ENCODE results near the gene TPM2. TPM values are rescaled to one million over a fixed set of nuclear protein-coding genes. Genes with fewer than 3 reads are reported as not detected.
A peak's percentile ranks its signal among the peaks of the same experiment; 100 is the strongest.

The TPM2 gene
- total RNA-seq, 1 donor from 2014 or later, result 174 TPM

DNA sequence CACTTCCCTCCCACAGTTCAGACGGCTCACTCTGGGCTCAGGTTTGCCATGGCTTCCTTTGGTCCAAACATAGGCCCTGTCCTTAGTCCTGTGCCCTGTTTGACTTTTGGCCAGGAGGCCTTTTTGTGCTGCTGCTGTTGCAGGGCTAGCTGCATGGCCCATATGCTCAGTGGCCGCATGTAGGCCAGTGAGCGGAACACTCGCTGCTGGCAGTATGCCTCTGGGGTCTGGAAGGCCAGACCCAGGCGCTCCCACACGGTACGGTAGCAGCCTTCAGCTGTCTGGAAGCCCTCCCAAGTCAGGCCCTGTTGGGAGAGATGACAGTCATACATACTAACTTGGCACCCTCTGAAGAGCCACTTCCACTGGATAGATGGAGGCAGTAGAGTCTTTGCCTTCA lies 47.4 kb upstream of the TPM2 start:
- H3K27me3 Mint-ChIP-seq (ENCODE audit: insufficient read depth, low read depth), result no peaks in the 10 kb centered on the region
- no peaks in the 10 kb centered on the region for H3K9me3 Mint-ChIP-seq
- peaks cover 42% of the 10 kb centered on the region for H3F3A ChIP-seq (ENCODE audit: low read depth)
- peaks cover 15% of the 10 kb centered on the region for H3K79me2 ChIP-seq (ENCODE audit: low read depth)
- H3K4me2 ChIP-seq, result no peak overlapping the region
- H4K20me1 ChIP-seq (ENCODE audit: low read depth), result no peaks in the 10 kb centered on the region
- no peak overlapping the region for H3K9ac ChIP-seq
- H3K9me3 ChIP-seq (ENCODE audit: low read depth), result no peaks in the 10 kb centered on the region
- peaks cover 17% of the 10 kb centered on the region for H3K4me1 Mint-ChIP-seq
- no peak for DNase-seq (ENCODE audit: low spot score)
- H3K4me1 ChIP-seq, result peaks cover 6% of the 10 kb centered on the region
- H3K4me3 ChIP-seq, result no peak overlapping the region
- TF ChIP-seq EZH2 (IDR thresholded peaks at IDR 0.05) (no peak), EZH2phosphoT487 (IDR thresholded peaks at IDR 0.05) (no peak)
- TF ChIP-seq, protein P1, sequence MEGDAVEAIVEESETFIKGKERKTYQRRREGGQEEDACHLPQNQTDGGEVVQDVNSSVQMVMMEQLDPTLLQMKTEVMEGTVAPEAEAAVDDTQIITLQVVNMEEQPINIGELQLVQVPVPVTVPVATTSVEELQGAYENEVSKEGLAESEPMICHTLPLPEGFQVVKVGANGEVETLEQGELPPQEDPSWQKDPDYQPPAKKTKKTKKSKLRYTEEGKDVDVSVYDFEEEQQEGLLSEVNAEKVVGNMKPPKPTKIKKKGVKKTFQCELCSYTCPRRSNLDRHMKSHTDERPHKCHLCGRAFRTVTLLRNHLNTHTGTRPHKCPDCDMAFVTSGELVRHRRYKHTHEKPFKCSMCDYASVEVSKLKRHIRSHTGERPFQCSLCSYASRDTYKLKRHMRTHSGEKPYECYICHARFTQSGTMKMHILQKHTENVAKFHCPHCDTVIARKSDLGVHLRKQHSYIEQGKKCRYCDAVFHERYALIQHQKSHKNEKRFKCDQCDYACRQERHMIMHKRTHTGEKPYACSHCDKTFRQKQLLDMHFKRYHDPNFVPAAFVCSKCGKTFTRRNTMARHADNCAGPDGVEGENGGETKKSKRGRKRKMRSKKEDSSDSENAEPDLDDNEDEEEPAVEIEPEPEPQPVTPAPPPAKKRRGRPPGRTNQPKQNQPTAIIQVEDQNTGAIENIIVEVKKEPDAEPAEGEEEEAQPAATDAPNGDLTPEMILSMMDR (IDR thresholded peaks at IDR 0.05), result no peak
- H3K27me3 ChIP-seq, result no peaks in the 10 kb centered on the region
- H3K36me3 Mint-ChIP-seq, result peaks cover 27% of the 10 kb centered on the region
- no peak overlapping the region for H3K4me3 Mint-ChIP-seq
- H2AFZ ChIP-seq (replicated peaks), result no peak overlapping the region
- no peaks in the 10 kb centered on the region for H3K36me3 ChIP-seq
- no peak overlapping the region for H3K27ac Mint-ChIP-seq
- no peak overlapping the region for H3K27ac ChIP-seq

DNA sequence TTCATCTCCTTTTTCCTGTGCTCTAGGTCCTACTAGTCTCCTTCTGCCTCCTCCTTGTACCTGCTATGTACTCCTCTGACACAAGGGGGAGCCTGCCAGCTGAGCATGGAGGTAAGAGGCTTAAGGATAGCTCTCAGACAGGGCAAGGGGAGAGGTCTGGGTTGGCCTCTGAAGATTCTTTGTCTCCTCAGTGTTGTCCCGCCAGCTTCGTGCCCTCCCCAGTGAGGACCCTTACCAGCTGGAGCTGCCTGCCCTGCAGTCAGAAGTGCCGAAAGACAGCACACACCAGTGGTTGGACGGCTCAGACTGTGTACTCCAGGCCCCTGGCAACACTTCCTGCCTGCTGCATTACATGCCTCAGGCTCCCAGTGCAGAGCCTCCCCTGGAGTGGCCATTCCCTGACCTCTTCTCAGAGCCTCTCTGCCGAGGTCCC lies 46.5 kb upstream of the TPM2 start:
- H3F3A ChIP-seq (ENCODE audit: low read depth), result peaks cover 52% of the 10 kb centered on the region
- Mint-ChIP-seq H3K27ac (no peak overlapping the region), H3K36me3 (peaks cover 24% of the 10 kb centered on the region), H3K9me3 (no peaks in the 10 kb centered on the region), H3K27me3 (ENCODE audit: insufficient read depth, low read depth) (no peaks in the 10 kb centered on the region), H3K4me1 (peaks cover 22% of the 10 kb centered on the region), H3K4me3 (no peak overlapping the region)
- peak; percentile 87 for DNase-seq (ENCODE audit: low spot score)
- no peaks in the 10 kb centered on the region for H3K36me3 ChIP-seq
- peak overlapping the region; percentile 48 for H3K27ac ChIP-seq
- H3K27me3 ChIP-seq, result no peaks in the 10 kb centered on the region
- H3K4me3 ChIP-seq, result no peak overlapping the region
- H3K4me2 ChIP-seq, result no peak overlapping the region
- no peaks in the 10 kb centered on the region for H3K9me3 ChIP-seq (ENCODE audit: low read depth)
- peaks cover 1% of the 10 kb centered on the region for H4K20me1 ChIP-seq (ENCODE audit: low read depth)
- no peak for TF ChIP-seq EZH2phosphoT487 (IDR thresholded peaks at IDR 0.05)
- TF ChIP-seq, protein P1 (IDR thresholded peaks at IDR 0.05), result peak; percentile 78
- H3K79me2 ChIP-seq (ENCODE audit: low read depth), result peaks cover 20% of the 10 kb centered on the region
- H2AFZ ChIP-seq (replicated peaks), result no peak overlapping the region
- peaks cover 7% of the 10 kb centered on the region for H3K4me1 ChIP-seq
- H3K9ac ChIP-seq, result no peak overlapping the region

DNA sequence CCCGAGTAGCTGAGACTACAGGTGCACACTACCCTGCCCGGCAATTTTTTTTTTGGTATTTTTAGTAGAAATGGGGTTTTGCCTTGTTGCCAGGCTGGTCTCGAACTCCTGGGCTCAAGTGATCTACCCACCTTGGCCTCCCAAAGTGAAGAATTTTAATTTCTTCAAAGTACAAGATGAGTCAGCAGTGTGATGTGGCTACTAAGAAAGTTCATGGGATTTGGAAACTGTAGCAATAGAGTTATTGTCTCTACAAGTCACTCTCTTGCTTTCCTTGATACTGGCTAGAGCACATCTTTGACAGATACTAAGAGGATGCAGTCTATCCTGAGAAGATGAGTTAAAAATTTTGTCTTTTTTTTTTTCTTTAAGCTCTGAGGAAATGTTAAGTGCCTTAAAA lies 44.4 kb upstream of the TPM2 start:
- Histone ChIP-seq H4K20me1 (ENCODE audit: low read depth) (peaks cover 15% of the 10 kb centered on the region), H3K4me3 (no peak overlapping the region), H3K27me3 (no peaks in the 10 kb centered on the region), H3K4me2 (no peak overlapping the region), H3K79me2 (ENCODE audit: low read depth) (peaks cover 41% of the 10 kb centered on the region), H2AFZ (replicated peaks) (no peak overlapping the region), H3K4me1 (peaks cover 27% of the 10 kb centered on the region), H3K9me3 (ENCODE audit: low read depth) (no peaks in the 10 kb centered on the region), H3K36me3 (no peaks in the 10 kb centered on the region), H3K9ac (no peak overlapping the region), H3K27ac (no peak overlapping the region), H3F3A (ENCODE audit: low read depth) (peaks cover 62% of the 10 kb centered on the region)
- peaks cover 17% of the 10 kb centered on the region for H3K36me3 Mint-ChIP-seq
- DNase-seq (ENCODE audit: low spot score), result no peak
- no peaks in the 10 kb centered on the region for H3K9me3 Mint-ChIP-seq
- H3K4me1 Mint-ChIP-seq, result peaks cover 25% of the 10 kb centered on the region
- peak overlapping the region; percentile 66 for H3K4me3 Mint-ChIP-seq
- TF ChIP-seq, protein P1 (IDR thresholded peaks at IDR 0.05), result no peak
- TF ChIP-seq EZH2 (IDR thresholded peaks at IDR 0.05) (no peak), EZH2phosphoT487 (IDR thresholded peaks at IDR 0.05) (no peak)
- no peak overlapping the region for H3K27ac Mint-ChIP-seq
- H3K27me3 Mint-ChIP-seq (ENCODE audit: insufficient read depth, low read depth), result peaks cover 2% of the 10 kb centered on the region

All from neural progenitor cell (in vitro differentiated cells).